Measurements from ENCODE around the gene RAC3. TPM values are rescaled to one million over a fixed set of nuclear protein-coding genes. Genes with fewer than 3 reads are reported as not detected.

Gene RAC3
- total and polyA plus RNA-seq, 4 donors = 0.63 to 6.3 (median 3.3) TPM

DNA sequence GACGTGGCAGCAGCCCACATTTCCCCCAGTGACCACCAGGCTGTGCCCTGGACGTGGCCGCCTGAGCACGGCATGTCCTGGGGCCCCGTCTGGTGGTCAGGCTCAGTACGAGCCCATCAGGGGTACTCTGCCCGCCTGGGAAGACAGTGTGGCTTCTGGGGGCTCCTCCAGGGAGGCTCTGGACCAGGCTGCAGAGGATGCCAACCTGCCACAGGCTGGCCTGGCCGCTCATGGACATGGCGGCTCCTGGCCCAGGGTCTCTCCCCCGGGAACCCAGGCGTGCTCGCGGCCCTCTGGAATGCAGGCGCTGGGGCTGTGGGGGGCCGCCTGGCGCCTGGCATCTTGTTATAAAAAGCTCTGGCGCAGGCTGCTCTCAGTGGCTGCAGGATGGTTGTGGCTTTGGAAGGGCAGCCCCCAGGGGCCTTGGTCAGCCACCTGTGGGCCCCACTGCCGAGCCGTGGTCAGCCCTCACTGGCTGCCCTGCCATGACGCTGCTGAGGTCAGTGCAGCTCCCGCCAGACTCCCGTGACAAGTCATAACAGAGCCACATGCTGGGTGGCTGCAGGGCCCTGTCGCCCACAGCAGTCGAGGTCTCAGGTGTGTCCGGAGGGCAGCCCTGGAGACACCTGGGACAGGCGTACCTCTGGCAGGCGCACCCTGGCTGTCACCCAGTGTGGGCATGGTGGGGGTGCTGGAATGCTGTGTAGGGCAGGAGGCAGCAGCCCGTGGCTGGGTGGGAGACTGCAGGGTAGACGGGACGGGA, 23.8 kb upstream of the RAC3 start (continued):
- no peak for TF ChIP-seq RAD21 (IDR thresholded peaks at IDR 0.05)
- TF ChIP-seq, protein P1, sequence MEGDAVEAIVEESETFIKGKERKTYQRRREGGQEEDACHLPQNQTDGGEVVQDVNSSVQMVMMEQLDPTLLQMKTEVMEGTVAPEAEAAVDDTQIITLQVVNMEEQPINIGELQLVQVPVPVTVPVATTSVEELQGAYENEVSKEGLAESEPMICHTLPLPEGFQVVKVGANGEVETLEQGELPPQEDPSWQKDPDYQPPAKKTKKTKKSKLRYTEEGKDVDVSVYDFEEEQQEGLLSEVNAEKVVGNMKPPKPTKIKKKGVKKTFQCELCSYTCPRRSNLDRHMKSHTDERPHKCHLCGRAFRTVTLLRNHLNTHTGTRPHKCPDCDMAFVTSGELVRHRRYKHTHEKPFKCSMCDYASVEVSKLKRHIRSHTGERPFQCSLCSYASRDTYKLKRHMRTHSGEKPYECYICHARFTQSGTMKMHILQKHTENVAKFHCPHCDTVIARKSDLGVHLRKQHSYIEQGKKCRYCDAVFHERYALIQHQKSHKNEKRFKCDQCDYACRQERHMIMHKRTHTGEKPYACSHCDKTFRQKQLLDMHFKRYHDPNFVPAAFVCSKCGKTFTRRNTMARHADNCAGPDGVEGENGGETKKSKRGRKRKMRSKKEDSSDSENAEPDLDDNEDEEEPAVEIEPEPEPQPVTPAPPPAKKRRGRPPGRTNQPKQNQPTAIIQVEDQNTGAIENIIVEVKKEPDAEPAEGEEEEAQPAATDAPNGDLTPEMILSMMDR (IDR thresholded peaks at IDR 0.05; ENCODE audit: low read depth, low read length, missing input control) = no peak
- no peak for TF ChIP-seq FOXA1 (IDR thresholded peaks at IDR 0.05)
- TF ChIP-seq JUND (IDR thresholded peaks at IDR 0.05) = no peak
- no peak for TF ChIP-seq HNF4G (IDR thresholded peaks at IDR 0.05)
- no peak for TF ChIP-seq TAF1 (conservative IDR thresholded peaks at IDR 0.05)

DNA sequence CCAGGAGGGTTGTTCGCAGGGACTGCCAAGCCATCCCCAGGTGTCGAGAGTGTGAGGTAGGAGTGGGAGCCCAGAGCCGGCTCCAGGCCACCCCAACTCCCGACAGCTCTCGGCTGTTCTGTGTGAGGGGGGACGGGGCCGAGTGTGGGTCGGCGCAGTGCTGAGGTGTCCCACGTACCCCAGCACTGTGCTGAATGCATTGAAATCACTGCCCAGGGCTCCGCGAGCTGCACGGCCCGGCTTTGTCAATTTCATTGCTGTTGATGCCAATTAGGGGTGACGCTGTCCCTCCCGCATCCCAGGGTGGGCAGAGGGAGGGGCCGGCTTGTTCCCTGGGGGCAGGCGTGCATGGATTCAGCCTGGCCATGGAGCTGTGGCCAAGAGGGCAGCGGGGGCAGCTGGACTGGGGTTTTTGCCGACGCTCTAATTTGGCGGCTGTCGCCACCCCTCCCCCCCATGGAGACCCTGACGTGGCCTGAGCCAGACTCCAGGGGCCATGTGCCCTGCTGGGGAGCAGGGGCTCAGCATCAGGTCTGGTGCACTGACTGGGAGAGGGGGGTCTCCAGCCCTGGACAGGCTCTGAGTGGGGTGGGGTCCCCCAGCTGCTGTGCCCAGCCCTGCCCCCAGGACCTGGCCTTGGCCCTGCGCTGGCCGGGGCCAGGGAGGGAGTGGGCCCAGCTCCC, 23.1 kb upstream of the RAC3 start:
- Histone ChIP-seq H3K4me3 (ENCODE audit: low read depth in 1 of 3, low read length in 3 of 3) (no peak overlapping the region), H3K27ac (ENCODE audit: low read depth in 1 of 2, low read length in 2 of 2) (no peak overlapping the region), H3K36me3 (ENCODE audit: control insufficient read depth in 4 of 4, insufficient read depth in 3 of 4, low read depth in 1 of 4, low read length in 3 of 4) (peaks cover 0 to 9% (median 4%) of the 10 kb centered on the region in 4 donors), H3K9ac (ENCODE audit: low read depth in 1 of 2, low read length in 2 of 2) (no peak overlapping the region), H3K4me1 (ENCODE audit: control insufficient read depth in 4 of 4, insufficient read depth in 4 of 4, low read length in 3 of 4) (no peaks in the 10 kb centered on the region), H3K27me3 (ENCODE audit: control insufficient read depth in 4 of 4, insufficient read depth in 4 of 4, low read length in 3 of 4) (no peaks in the 10 kb centered on the region), H3K9me3 (ENCODE audit: control insufficient read depth in 4 of 4, low read length in 3 of 4) (no peaks in the 10 kb centered on the region)
- 95% methylated on average over 26 of the region's 26 CpGs for WGBS
- TF ChIP-seq HNF4A (conservative IDR thresholded peaks at IDR 0.05) (no peak), EGR1 (IDR thresholded peaks at IDR 0.05; ENCODE audit: low read depth in 2 of 2) (no peak), RAD21 (IDR thresholded peaks at IDR 0.05) (no peak), FOXA2 (IDR thresholded peaks at IDR 0.05) (no peak), RXRA (IDR thresholded peaks at IDR 0.05) (no peak), SP1 (IDR thresholded peaks at IDR 0.05) (no peak), TAF1 (conservative IDR thresholded peaks at IDR 0.05) (no peak), HNF4G (IDR thresholded peaks at IDR 0.05) (no peak), JUND (IDR thresholded peaks at IDR 0.05) (no peak), FOXA1 (IDR thresholded peaks at IDR 0.05) (no peak), YY1 (IDR thresholded peaks at IDR 0.05) (no peak), GABPA (IDR thresholded peaks at IDR 0.05 in 1 of 2, conservative IDR thresholded peaks at IDR 0.05 in 1 of 2) (no peak), NR2F2 (IDR thresholded peaks at IDR 0.05) (no peak)
- TF ChIP-seq, protein P2, sequence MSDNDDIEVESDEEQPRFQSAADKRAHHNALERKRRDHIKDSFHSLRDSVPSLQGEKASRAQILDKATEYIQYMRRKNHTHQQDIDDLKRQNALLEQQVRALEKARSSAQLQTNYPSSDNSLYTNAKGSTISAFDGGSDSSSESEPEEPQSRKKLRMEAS (IDR thresholded peaks at IDR 0.05) = no peak
- TF ChIP-seq, protein P3, sequence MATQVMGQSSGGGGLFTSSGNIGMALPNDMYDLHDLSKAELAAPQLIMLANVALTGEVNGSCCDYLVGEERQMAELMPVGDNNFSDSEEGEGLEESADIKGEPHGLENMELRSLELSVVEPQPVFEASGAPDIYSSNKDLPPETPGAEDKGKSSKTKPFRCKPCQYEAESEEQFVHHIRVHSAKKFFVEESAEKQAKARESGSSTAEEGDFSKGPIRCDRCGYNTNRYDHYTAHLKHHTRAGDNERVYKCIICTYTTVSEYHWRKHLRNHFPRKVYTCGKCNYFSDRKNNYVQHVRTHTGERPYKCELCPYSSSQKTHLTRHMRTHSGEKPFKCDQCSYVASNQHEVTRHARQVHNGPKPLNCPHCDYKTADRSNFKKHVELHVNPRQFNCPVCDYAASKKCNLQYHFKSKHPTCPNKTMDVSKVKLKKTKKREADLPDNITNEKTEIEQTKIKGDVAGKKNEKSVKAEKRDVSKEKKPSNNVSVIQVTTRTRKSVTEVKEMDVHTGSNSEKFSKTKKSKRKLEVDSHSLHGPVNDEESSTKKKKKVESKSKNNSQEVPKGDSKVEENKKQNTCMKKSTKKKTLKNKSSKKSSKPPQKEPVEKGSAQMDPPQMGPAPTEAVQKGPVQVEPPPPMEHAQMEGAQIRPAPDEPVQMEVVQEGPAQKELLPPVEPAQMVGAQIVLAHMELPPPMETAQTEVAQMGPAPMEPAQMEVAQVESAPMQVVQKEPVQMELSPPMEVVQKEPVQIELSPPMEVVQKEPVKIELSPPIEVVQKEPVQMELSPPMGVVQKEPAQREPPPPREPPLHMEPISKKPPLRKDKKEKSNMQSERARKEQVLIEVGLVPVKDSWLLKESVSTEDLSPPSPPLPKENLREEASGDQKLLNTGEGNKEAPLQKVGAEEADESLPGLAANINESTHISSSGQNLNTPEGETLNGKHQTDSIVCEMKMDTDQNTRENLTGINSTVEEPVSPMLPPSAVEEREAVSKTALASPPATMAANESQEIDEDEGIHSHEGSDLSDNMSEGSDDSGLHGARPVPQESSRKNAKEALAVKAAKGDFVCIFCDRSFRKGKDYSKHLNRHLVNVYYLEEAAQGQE (IDR thresholded peaks at IDR 0.05) = no peak
- TF ChIP-seq, protein P4, sequence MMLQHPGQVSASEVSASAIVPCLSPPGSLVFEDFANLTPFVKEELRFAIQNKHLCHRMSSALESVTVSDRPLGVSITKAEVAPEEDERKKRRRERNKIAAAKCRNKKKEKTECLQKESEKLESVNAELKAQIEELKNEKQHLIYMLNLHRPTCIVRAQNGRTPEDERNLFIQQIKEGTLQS (IDR thresholded peaks at IDR 0.05) = no peak
- TF ChIP-seq, protein P5, sequence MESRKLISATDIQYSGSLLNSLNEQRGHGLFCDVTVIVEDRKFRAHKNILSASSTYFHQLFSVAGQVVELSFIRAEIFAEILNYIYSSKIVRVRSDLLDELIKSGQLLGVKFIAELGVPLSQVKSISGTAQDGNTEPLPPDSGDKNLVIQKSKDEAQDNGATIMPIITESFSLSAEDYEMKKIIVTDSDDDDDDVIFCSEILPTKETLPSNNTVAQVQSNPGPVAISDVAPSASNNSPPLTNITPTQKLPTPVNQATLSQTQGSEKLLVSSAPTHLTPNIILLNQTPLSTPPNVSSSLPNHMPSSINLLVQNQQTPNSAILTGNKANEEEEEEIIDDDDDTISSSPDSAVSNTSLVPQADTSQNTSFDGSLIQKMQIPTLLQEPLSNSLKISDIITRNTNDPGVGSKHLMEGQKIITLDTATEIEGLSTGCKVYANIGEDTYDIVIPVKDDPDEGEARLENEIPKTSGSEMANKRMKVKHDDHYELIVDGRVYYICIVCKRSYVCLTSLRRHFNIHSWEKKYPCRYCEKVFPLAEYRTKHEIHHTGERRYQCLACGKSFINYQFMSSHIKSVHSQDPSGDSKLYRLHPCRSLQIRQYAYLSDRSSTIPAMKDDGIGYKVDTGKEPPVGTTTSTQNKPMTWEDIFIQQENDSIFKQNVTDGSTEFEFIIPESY (IDR thresholded peaks at IDR 0.05) = no peak
- TF ChIP-seq, protein P1 (IDR thresholded peaks at IDR 0.05; ENCODE audit: low read depth, low read length, missing input control) = no peak
- DNase-seq (ENCODE audit: low spot score) = no peak

Measured in liver (tissue), 9 donors.